H9 (cell line): ENCODE data around the gene FBXO31. TPM values are rescaled to one million over a fixed set of nuclear protein-coding genes. Genes with fewer than 3 reads are reported as not detected.

Experiments
- DNase-seq: peaks from one replicate; pipeline ENCODE4 v3.0.0-alpha.2; 2017
- H2AFZ ChIP-seq: one replicate; pipeline ENCODE4 v1.6.1; 2013; ENCODE audit warnings: mild to moderate bottlenecking, low read length, control low read depth, moderate library complexity
- H2AK5ac ChIP-seq: 2 replicates; pipeline ENCODE4 v1.6.1; 2013; ENCODE audit warnings: low read length, control low read depth, mixed read lengths; ENCODE audit not compliant: insufficient read length
- H2BK120ac ChIP-seq: one replicate; pipeline ENCODE4 v1.6.1; 2013; ENCODE audit warnings: low read depth, mild to moderate bottlenecking, low read length, control low read depth, inconsistent platforms; ENCODE audit not compliant: poor library complexity, severe bottlenecking
- H2BK12ac ChIP-seq: 2 replicates; pipeline ENCODE4 v1.6.1; 2013; ENCODE audit warnings: low read length, control low read depth, mixed read lengths, low read depth; ENCODE audit not compliant: insufficient read length
- H2BK15ac ChIP-seq: 2 replicates; pipeline ENCODE4 v1.6.1; 2013; ENCODE audit warnings: low read depth, low read length, control low read depth
- H2BK20ac ChIP-seq: one replicate; pipeline ENCODE4 v1.6.1; 2013; ENCODE audit warnings: low read depth, mild to moderate bottlenecking, low read length, control low read depth, inconsistent platforms; ENCODE audit not compliant: poor library complexity, severe bottlenecking
- H2BK5ac ChIP-seq: 2 replicates; pipeline ENCODE4 v1.6.1; 2013; ENCODE audit warnings: low read length, control low read depth, mixed read lengths; ENCODE audit not compliant: insufficient read length
- H3K14ac ChIP-seq: 2 replicates; pipeline ENCODE4 v1.6.1; 2013; ENCODE audit warnings: low read length, control low read depth; ENCODE audit not compliant: insufficient read depth
- H3K18ac ChIP-seq: 2 replicates; pipeline ENCODE4 v1.6.1; 2013; ENCODE audit warnings: low read depth, mild to moderate bottlenecking, mixed read lengths, low read length, control low read depth; ENCODE audit not compliant: insufficient read length
- H3K23ac ChIP-seq: 2 replicates; pipeline ENCODE4 v1.6.1; 2013; ENCODE audit warnings: low read length, control low read depth, mixed read lengths, low read depth; ENCODE audit not compliant: insufficient read length
- H3K23me2 ChIP-seq: 2 replicates; pipeline ENCODE4 v1.6.1; 2013; ENCODE audit warnings: low read depth, mild to moderate bottlenecking, mixed read lengths, low read length, control low read depth; ENCODE audit not compliant: insufficient read length, poor library complexity, severe bottlenecking
- H3K27ac ChIP-seq: 2 replicates; pipeline ENCODE4 v1.5.1; 2013; ENCODE audit warnings: low read length, control low read depth, mixed read lengths, low read depth; ENCODE audit not compliant: insufficient read length
- H3K27me3 ChIP-seq: 2 replicates; pipeline ENCODE4 v1.6.1; 2013; ENCODE audit warnings: low read length, control low read depth, inconsistent platforms; ENCODE audit not compliant: insufficient read depth
- H3K4ac ChIP-seq: 2 replicates; pipeline ENCODE4 v1.6.1; 2013; ENCODE audit warnings: low read depth, mild to moderate bottlenecking, control low read depth, inconsistent platforms, low read length, moderate library complexity
- H3K4me1 ChIP-seq: 2 replicates; pipeline ENCODE4 v1.6.1; 2013; ENCODE audit warnings: low read length, control low read depth, inconsistent platforms; ENCODE audit not compliant: insufficient read depth
- H3K4me2 ChIP-seq: 2 replicates; pipeline ENCODE4 v1.6.1; 2013; ENCODE audit warnings: low read length, control low read depth, mixed read lengths; ENCODE audit not compliant: insufficient read length, insufficient read depth
- H3K56ac ChIP-seq: 2 replicates; pipeline ENCODE4 v1.6.1; 2013; ENCODE audit warnings: low read depth, mild to moderate bottlenecking, mixed read lengths, low read length, control low read depth; ENCODE audit not compliant: insufficient read length
- H3K79me1 ChIP-seq: 2 replicates; pipeline ENCODE4 v1.6.1; 2013; ENCODE audit warnings: low read depth, mild to moderate bottlenecking, moderate library complexity, low read length, control low read depth, inconsistent platforms; ENCODE audit not compliant: insufficient read depth, poor library complexity, severe bottlenecking
- H3K79me2 ChIP-seq: 2 replicates; pipeline ENCODE4 v1.6.1; 2013; ENCODE audit warnings: low read length, control low read depth, inconsistent platforms; ENCODE audit not compliant: insufficient read depth
- H3K9ac ChIP-seq: 2 replicates; pipeline ENCODE4 v1.6.1; 2013; ENCODE audit warnings: low read length, control low read depth, mixed read lengths; ENCODE audit not compliant: insufficient read length; ENCODE audit errors: extremely low read depth
- H3K9me3 ChIP-seq: one replicate; pipeline ENCODE4 v1.6.1; 2013; ENCODE audit warnings: low read depth, low read length, inconsistent platforms; ENCODE audit not compliant: control insufficient read depth
- H3T11ph ChIP-seq: one replicate; pipeline ENCODE4 v1.6.1; 2013; ENCODE audit warnings: mild to moderate bottlenecking, low read length, control low read depth, inconsistent platforms
- H4K20me1 ChIP-seq: one replicate; pipeline ENCODE4 v1.6.1; 2013; ENCODE audit not compliant: control insufficient read depth, insufficient read length, insufficient read depth
- H4K5ac ChIP-seq: 2 replicates; pipeline ENCODE4 v1.6.1; 2013; ENCODE audit warnings: low read depth, mild to moderate bottlenecking, mixed read lengths, low read length, control low read depth; ENCODE audit not compliant: insufficient read length
- H4K8ac ChIP-seq: replicated peaks from 2 replicates; pipeline ENCODE4 v1.6.1; 2013; ENCODE audit warnings: low read length, control low read depth, mixed read lengths, low read depth; ENCODE audit not compliant: insufficient read length
- H4K91ac ChIP-seq: 2 replicates; pipeline ENCODE4 v1.6.1; 2013; ENCODE audit warnings: low read depth, mild to moderate bottlenecking, moderate library complexity, mixed read lengths, low read length, control low read depth; ENCODE audit not compliant: insufficient read length
- H3K27ac Mint-ChIP-seq, 3 experiments: 2 replicates in 2 of 3; 3 replicates in 1 of 3; pipeline ENCODE4 v1.8.0; 2020 to 2021; ENCODE audit warnings: mixed read lengths in 3 of 3, mild to moderate bottlenecking in 1 of 3, moderate library complexity in 1 of 3
- H3K27me3 Mint-ChIP-seq: 2 replicates; pipeline ENCODE4 v1.8.0; 2021; ENCODE audit warnings: low read depth, mild to moderate bottlenecking, moderate library complexity, mixed read lengths
- H3K36me3 Mint-ChIP-seq, 3 experiments: 2 replicates in 2 of 3; 3 replicates in 1 of 3; pipeline ENCODE4 v1.8.0; 2020 to 2021; ENCODE audit warnings: low read depth in 3 of 3, mixed read lengths in 3 of 3; ENCODE audit not compliant: insufficient read depth in 1 of 3
- H3K4me1 Mint-ChIP-seq, 2 experiments: 2 replicates each; pipeline ENCODE4 v1.8.0; 2020; ENCODE audit warnings: mixed read lengths in 2 of 2
- H3K4me3 Mint-ChIP-seq, 2 experiments: 2 replicates in 1 of 2; 3 replicates in 1 of 2; pipeline ENCODE4 v1.8.0; 2020 to 2021; ENCODE audit warnings: mild to moderate bottlenecking in 2 of 2, mixed read lengths in 2 of 2, moderate library complexity in 1 of 2
- H3K9me3 Mint-ChIP-seq, 2 experiments: 2 replicates in 1 of 2; 3 replicates in 1 of 2; pipeline ENCODE4 v1.8.0; 2020; ENCODE audit warnings: mild to moderate bottlenecking in 2 of 2, mixed read lengths in 2 of 2, moderate library complexity in 1 of 2
- CTCF ChIP-seq: fragments of 200-600 bp; sonication (generic); conservative IDR thresholded peaks from 3 replicates; pipeline ENCODE4 v1.8.0; 2021; ENCODE audit warnings: antibody characterized with exemption, mild to moderate bottlenecking
- WGBS: extraction: QIAGEN DNeasy Blood & Tissue Kit; methylation state at CpG from one replicate; pipeline ENCODE4 v1.1.7; 2013; ENCODE audit warnings: missing lambda C conversion rate, low lambda C conversion rate, mixed read lengths; ENCODE audit not compliant: insufficient read length; ENCODE audit errors: extremely low coverage; 5-methylcytosine and 5-hydroxymethylcytosine counted together
- total RNA-seq: library from RNA; stranded (reverse); gene quantifications from 2 replicates; pipeline ENCODE4 v1.2.1, GENCODE V29; 2021

Gene FBXO31
- total RNA-seq, 1 experiment from 2014 or later = 24.2 TPM

GRCh38 chr16:87360862-87361610, 22.5 kb downstream of the FBXO31 start:
- Histone ChIP-seq H3K23me2 (no peaks in the 10 kb centered on the region), H4K8ac (no peak overlapping the region), H4K91ac (no peak overlapping the region), H3K79me2 (no peaks in the 10 kb centered on the region), H3K79me1 (peaks cover 2% of the 10 kb centered on the region), H2AFZ (no peak overlapping the region), H2BK120ac (no peak overlapping the region), H3K27me3 (no peaks in the 10 kb centered on the region), H4K5ac (no peak overlapping the region), H3T11ph (no peak overlapping the region), H3K9ac (no peak overlapping the region), H3K18ac (no peak overlapping the region), H2BK20ac (no peak overlapping the region), H2BK15ac (no peak overlapping the region), H3K23ac (no peak overlapping the region), H3K4me1 (no peaks in the 10 kb centered on the region), H4K20me1 (no peaks in the 10 kb centered on the region), H3K4me2 (no peak overlapping the region), H3K56ac (no peak overlapping the region), H3K9me3 (no peaks in the 10 kb centered on the region), H2BK5ac (no peak overlapping the region), H3K14ac (no peak overlapping the region), H2BK12ac (no peak overlapping the region), H3K27ac (no peak overlapping the region), H2AK5ac (no peak overlapping the region), H3K4ac (no peak overlapping the region)
- no peaks in the 10 kb centered on the region for H3K9me3 Mint-ChIP-seq
- no peak for TF ChIP-seq CTCF
- H3K4me1 Mint-ChIP-seq = peaks cover 0 to 5% of the 10 kb centered on the region in 2 experiments; a peak in 1 of 4 replicates
- DNase-seq = no peak
- WGBS = no CpG with 5 or more reads among the region's 16 CpGs
- H3K36me3 Mint-ChIP-seq = peaks cover 4 to 45% (median 26%) of the 10 kb centered on the region in 3 experiments; a peak in 6 of 7 replicates
- no peak overlapping the region for H3K27ac Mint-ChIP-seq
- no peak overlapping the region for H3K4me3 Mint-ChIP-seq
- no peaks in the 10 kb centered on the region for H3K27me3 Mint-ChIP-seq
